Psoas muscle (tissue), 8 donors: ENCODE results near the gene ELMO1. TPM values are rescaled to one million over a fixed set of nuclear protein-coding genes. Genes with fewer than 3 reads are reported as not detected.

Experiments used
- ATAC-seq, 4 donors: fragments of 200-7000 bp; cut with Tn5 transposase; one replicate each; pipeline ENCODE4 v1.9.1; 2020; ENCODE audit warnings: moderate library complexity in 3 of 4, mild to moderate bottlenecking in 2 of 4
- DNase-seq, 2 donors: peaks; one replicate each; pipeline ENCODE4 v3.0.0-alpha.2; 2020
- H3K27ac ChIP-seq: fragments of 200-600 bp; one replicate; pipeline ENCODE4 v1.8.0; 2022
- H3K27me3 ChIP-seq, 3 donors: fragments of 200-600 bp in 1 of 3; one replicate each; pipeline versions ENCODE4 v1.6.1 to v1.8.0; 2013 to 2022; ENCODE audit warnings: low read length in 2 of 3, mild to moderate bottlenecking in 2 of 3, moderate library complexity in 1 of 3; ENCODE audit not compliant: insufficient read depth in 3 of 3
- H3K36me3 ChIP-seq, 2 donors: fragments of 200-600 bp in 1 of 2; one replicate each; pipeline versions ENCODE4 v1.6.1 to v1.8.0; 2013 to 2022; ENCODE audit warnings: low read depth in 1 of 2, mild to moderate bottlenecking in 1 of 2, moderate library complexity in 1 of 2; ENCODE audit not compliant: insufficient read depth in 1 of 2
- H3K4me1 ChIP-seq: fragments of 200-600 bp; one replicate; pipeline ENCODE4 v1.8.0; 2022
- H3K4me3 ChIP-seq: fragments of 200-600 bp; one replicate; pipeline ENCODE4 v1.8.0; 2022; ENCODE audit warnings: mild to moderate bottlenecking
- H3K9me3 ChIP-seq: fragments of 200-600 bp; one replicate; pipeline ENCODE4 v1.8.0; 2022
- CTCF ChIP-seq: fragments of 200-600 bp; IDR thresholded peaks from one replicate; pipeline ENCODE4 v1.8.0; 2022; ENCODE audit warnings: antibody characterized with exemption
- WGBS, 3 donors: extraction: QIAGEN DNeasy Blood & Tissue Kit; methylation state at CpG; one replicate each; pipeline versions ENCODE4 v1.1.6 to v1.1.7; 2013; 5-methylcytosine and 5-hydroxymethylcytosine counted together
- intact Hi-C, 2 donors: fragments of 100-400 bp; cut with DNase I; formaldehyde crosslinking; loops; one replicate each; pipeline versions ENCODE4 v1.11.0 to v1.14.2; 2022
- polyA plus RNA-seq, 3 donors: library from polyadenylated mRNA; stranded (reverse); fragments of 200-250 nt; gene quantifications; one replicate each; pipeline ENCODE4 v1.2.3, GENCODE V29; 2013
- total RNA-seq, 4 donors: library from RNA; stranded (reverse); fragmentation: NEBNext Ultra II Directional in 2 of 4; extraction: Animal tissue kit (Norgen Biotek cat#: 25700) in 2 of 4; gene quantifications; one replicate each; pipeline versions ENCODE4 v1.2.1 to v1.2.4, GENCODE V29; 2021 to 2023
- donor health status: healthy with polysubstance abuse.
- donor health status: DM: no; HTN: no; CAD: no; lungs with moderate emphysema.
- donor health status: Bipolar disorder and iron deficiency.
- donor health status: healthy.
- donor health status: DM: yes; HTN: yes; CAD: no.
- donor health status: DM: no; HTN: no; CAD: no.
- donor health status: DM: no; HTN: no; CAD: no.
- donor health status: DM: yes; HTN: yes; CAD: no.

Gene ELMO1
- total and polyA plus RNA-seq, 7 donors = 2.8 to 8.1 (median 6.9) TPM

- H3K4me1 ChIP-seq = no peaks in the 10 kb centered on the region
- ATAC-seq (no peak), DNase-seq (no peak)
- no peak overlapping the region for H3K27ac ChIP-seq
- H3K9me3 ChIP-seq = no peaks in the 10 kb centered on the region
- H3K36me3 ChIP-seq = no peaks in the 10 kb centered on the region
- intact Hi-C loops = no loop called here
- H3K27me3 ChIP-seq = no peaks in the 10 kb centered on the region
- WGBS, 3 donors = 24 to 37% (median 32%) methylated on average over 2 of the region's 2 CpGs
- H3K4me3 ChIP-seq = no peak overlapping the region
- no peak for TF ChIP-seq CTCF
Measured at GRCh38 chr7:36995776-36996175, 452.9 kb downstream of the ELMO1 start.

- no peaks in the 10 kb centered on the region for H3K36me3 ChIP-seq
- H3K9me3 ChIP-seq = no peaks in the 10 kb centered on the region
- 77 to 79% (median 79%) methylated on average over 1 of the region's 1 CpG for WGBS, 3 donors
- no peaks in the 10 kb centered on the region for H3K4me1 ChIP-seq
- DNase-seq = no peak
- H3K4me3 ChIP-seq = no peak overlapping the region
- no peak overlapping the region for H3K27ac ChIP-seq
- no peaks in the 10 kb centered on the region for H3K27me3 ChIP-seq
- no peak for ATAC-seq
- no peak for TF ChIP-seq CTCF
- intact Hi-C loops = no loop called here
Measured at GRCh38 chr7:36994456-36995112, 454.1 kb downstream of the ELMO1 start.

GRCh38 chr7:36986948-36987724, 461.5 kb downstream of the ELMO1 start:
- H3K4me1 ChIP-seq = no peaks in the 10 kb centered on the region
- H3K9me3 ChIP-seq = no peaks in the 10 kb centered on the region
- H3K4me3 ChIP-seq = no peak overlapping the region
- no peaks in the 10 kb centered on the region for H3K36me3 ChIP-seq
- no peak overlapping the region for H3K27ac ChIP-seq
- intact Hi-C loops = loop anchor here (5.0 kb wide), 1 partner anchor 195 kb away; no protein-coding TSS in a partner anchor
- peak; percentile 68 for TF ChIP-seq CTCF
- ATAC-seq (peak in 3 of 4 donors; percentile 67 to 75 (median 72)), DNase-seq (peak; percentile 48 to 64)
- WGBS, 3 donors = 40 to 46% (median 41%) methylated on average over 14 of the region's 14 CpGs
- H3K27me3 ChIP-seq = peaks cover 0 to 3% (median 0%) of the 10 kb centered on the region in 3 donors

- TF ChIP-seq CTCF = no peak
- ATAC-seq (no peak), DNase-seq (no peak)
- H3K4me3 ChIP-seq = no peak overlapping the region
- intact Hi-C loops = loop anchor here (5.0 kb wide), 1 partner anchor 196 kb away; no protein-coding TSS in a partner anchor
- H3K9me3 ChIP-seq = no peaks in the 10 kb centered on the region
- H3K4me1 ChIP-seq = no peaks in the 10 kb centered on the region
- H3K36me3 ChIP-seq = no peaks in the 10 kb centered on the region
- 25 to 44% (median 25%) methylated on average over 5 of the region's 5 CpGs for WGBS, 3 donors
- peaks cover 0 to 3% (median 0%) of the 10 kb centered on the region in 3 donors for H3K27me3 ChIP-seq
- H3K27ac ChIP-seq = no peak overlapping the region
Measured at GRCh38 chr7:36986511-36986933, 462.1 kb downstream of the ELMO1 start.
